Tibial nerve (tissue), 4 donors: ENCODE results near the gene TMEM245.

Source experiments
- CTCF ChIP-seq, 5 experiments: fragments of 200-600 bp in 3 of 5; fragments of 450-650 bp in 2 of 5; sonication (generic) in 3 of 5; IDR thresholded peaks; one replicate each; pipeline ENCODE4 v1.5.1; 2016 to 2019; ENCODE audit warnings: antibody characterized with exemption in 5 of 5, mild to moderate bottlenecking in 3 of 5, moderate library complexity in 2 of 5
- EP300 ChIP-seq, 2 donors: sonication (generic); formaldehyde crosslinking; IDR thresholded peaks; one replicate each; pipeline ENCODE4 v1.6.1; 2017; ENCODE audit warnings: antibody characterized with exemption in 2 of 2, mild to moderate bottlenecking in 1 of 2
- POLR2A ChIP-seq, 2 donors: fragments of 450-650 bp; IDR thresholded peaks; one replicate each; pipeline ENCODE4 v1.6.1; 2017; ENCODE audit warnings: antibody characterized with exemption in 2 of 2, mild to moderate bottlenecking in 2 of 2, moderate library complexity in 2 of 2

- no peak for TF ChIP-seq CTCF (IDR thresholded peaks at IDR 0.05)
- TF ChIP-seq POLR2A (IDR thresholded peaks at IDR 0.05) = no peak
- TF ChIP-seq EP300 (IDR thresholded peaks at IDR 0.05) = no peak
Measured at GRCh38 chr9:109060191-109060590, 59.6 kb downstream of the TMEM245 start.
